HL-60 (cell line): ENCODE data around the gene TMC4.

ENCODE experiments used
- CTCF ChIP-seq: IDR thresholded peaks from one replicate; pipeline ENCODE4 v1.5.1; 2011; ENCODE audit warnings: low read length, control low read depth, inconsistent platforms; ENCODE audit not compliant: insufficient read depth
- GABPA ChIP-seq: IDR thresholded peaks from 2 replicates; pipeline ENCODE4 v1.6.1; 2012; ENCODE audit warnings: low read depth
- POLR2AphosphoS5 ChIP-seq: IDR thresholded peaks from 2 replicates; pipeline ENCODE4 v1.6.1; 2012; ENCODE audit warnings: low read depth
- REST ChIP-seq: IDR thresholded peaks from 2 replicates; pipeline ENCODE4 v1.6.1; 2012; ENCODE audit warnings: low read depth; ENCODE audit not compliant: insufficient replicate concordance
- SPI1 ChIP-seq: IDR thresholded peaks from 2 replicates; pipeline ENCODE4 v1.6.1; 2012; ENCODE audit warnings: low read depth, mild to moderate bottlenecking, borderline replicate concordance

- TF ChIP-seq POLR2AphosphoS5 (no peak), CTCF (no peak), REST (no peak), SPI1 (no peak), GABPA (no peak)
These were observed 12.1 kb downstream of the TMC4 start for GRCh38 chr19:54160854-54161253.
